Vagina (tissue), 2 donors: ENCODE data around the gene PFN4.

Source experiments
- CTCF ChIP-seq, 3 experiments: fragments of 450-650 bp in 2 of 3; fragments of 200-600 bp in 1 of 3; sonication (generic) in 1 of 3; IDR thresholded peaks; one replicate each; pipeline ENCODE4 v1.5.1; 2017 to 2019; ENCODE audit warnings: antibody characterized with exemption in 3 of 3, mild to moderate bottlenecking in 2 of 3, moderate library complexity in 2 of 3
- POLR2A ChIP-seq, 2 donors: fragments of 450-650 bp; IDR thresholded peaks; one replicate each; pipeline ENCODE4 v1.6.1; 2017; ENCODE audit warnings: antibody characterized with exemption in 2 of 2, mild to moderate bottlenecking in 2 of 2, moderate library complexity in 2 of 2

DNA sequence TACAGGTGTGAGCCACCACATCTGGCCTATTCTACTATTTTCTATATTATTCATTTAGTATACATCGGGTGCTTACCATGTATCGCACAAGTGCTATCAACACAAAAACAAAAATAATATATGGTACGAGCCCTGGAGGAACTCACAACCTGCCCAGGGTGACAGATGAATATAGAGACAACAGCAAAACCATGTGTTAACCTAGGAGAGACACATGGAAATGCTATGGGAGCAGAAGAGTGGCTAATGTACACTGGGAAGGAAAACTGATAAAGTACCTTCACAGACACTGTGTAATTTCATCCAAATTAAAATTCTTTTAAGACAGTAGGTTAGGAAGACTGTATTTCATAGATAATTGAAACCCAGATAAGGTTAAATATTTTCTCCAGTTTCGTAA, 50.9 kb downstream of the PFN4 start:
- TF ChIP-seq CTCF (IDR thresholded peaks at IDR 0.05) (no peak), POLR2A (IDR thresholded peaks at IDR 0.05) (no peak)
